OCI-LY1 (cell line): ENCODE measurements around the gene TEP1.

ENCODE experiments used
- EZH2 ChIP-seq: fragments of 200-600 bp; sonication (generic), shearing (Covaris generic); IDR thresholded peaks from 2 replicates; pipeline ENCODE4 v1.8.0; 2017; ENCODE audit warnings: borderline replicate concordance, mixed run types, mild to moderate bottlenecking, antibody characterized with exemption, low read length, moderate library complexity, mixed read lengths
- TF ChIP-seq, protein P1 (sequence below): fragments of 200-600 bp; sonication (generic), shearing (Covaris generic); IDR thresholded peaks from 2 replicates; pipeline ENCODE4 v1.5.1; 2017; ENCODE audit warnings: mild to moderate bottlenecking, antibody characterized with exemption, low read length, moderate library complexity, mixed read lengths

DNA sequence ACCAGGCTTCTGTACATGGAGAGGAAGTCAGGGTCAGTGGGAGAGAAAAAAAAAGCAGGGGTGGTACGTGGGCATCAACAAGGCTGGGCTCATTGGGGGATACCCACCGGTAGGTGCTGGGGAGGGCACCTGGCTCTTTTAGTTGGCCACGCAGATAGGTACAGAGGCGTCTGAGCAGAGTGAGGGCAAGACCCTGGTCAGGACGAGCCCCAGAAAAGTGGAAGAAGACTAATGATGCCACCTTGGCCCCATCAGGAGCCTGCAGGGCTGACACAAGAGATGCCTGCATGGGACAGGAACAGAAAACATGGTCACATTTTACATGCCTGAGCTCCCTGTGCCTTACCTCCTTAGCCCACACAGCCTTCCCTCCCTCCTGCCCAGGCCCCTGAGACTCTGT lies 29.7 kb downstream of the TEP1 start:
- TF ChIP-seq, protein P1, sequence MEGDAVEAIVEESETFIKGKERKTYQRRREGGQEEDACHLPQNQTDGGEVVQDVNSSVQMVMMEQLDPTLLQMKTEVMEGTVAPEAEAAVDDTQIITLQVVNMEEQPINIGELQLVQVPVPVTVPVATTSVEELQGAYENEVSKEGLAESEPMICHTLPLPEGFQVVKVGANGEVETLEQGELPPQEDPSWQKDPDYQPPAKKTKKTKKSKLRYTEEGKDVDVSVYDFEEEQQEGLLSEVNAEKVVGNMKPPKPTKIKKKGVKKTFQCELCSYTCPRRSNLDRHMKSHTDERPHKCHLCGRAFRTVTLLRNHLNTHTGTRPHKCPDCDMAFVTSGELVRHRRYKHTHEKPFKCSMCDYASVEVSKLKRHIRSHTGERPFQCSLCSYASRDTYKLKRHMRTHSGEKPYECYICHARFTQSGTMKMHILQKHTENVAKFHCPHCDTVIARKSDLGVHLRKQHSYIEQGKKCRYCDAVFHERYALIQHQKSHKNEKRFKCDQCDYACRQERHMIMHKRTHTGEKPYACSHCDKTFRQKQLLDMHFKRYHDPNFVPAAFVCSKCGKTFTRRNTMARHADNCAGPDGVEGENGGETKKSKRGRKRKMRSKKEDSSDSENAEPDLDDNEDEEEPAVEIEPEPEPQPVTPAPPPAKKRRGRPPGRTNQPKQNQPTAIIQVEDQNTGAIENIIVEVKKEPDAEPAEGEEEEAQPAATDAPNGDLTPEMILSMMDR, result no peak
- TF ChIP-seq EZH2, result no peak
